OCI-LY3 (cell line): Measurements from ENCODE around the gene AARS2.
A peak's percentile ranks its signal among the peaks of the same experiment; 100 is the strongest.

Experiments used
- H2AFZ ChIP-seq: fragments of 200-600, 300-600 bp; shearing (Covaris generic); 2 replicates; pipeline ENCODE4 v1.6.0; 2014; ENCODE audit warnings: antibody characterized with exemption, low read depth, low read length
- H3K27ac ChIP-seq: fragments of 200-600, 300-600 bp; sonication (generic); 2 replicates; pipeline ENCODE4 v1.5.1; 2014; ENCODE audit warnings: mild to moderate bottlenecking, low read length, moderate library complexity, mixed read lengths
- H3K27me3 ChIP-seq: fragments of 200-600, 300-600 bp; sonication (generic); 2 replicates; pipeline ENCODE4 v1.6.1; 2014; ENCODE audit warnings: low read depth, low read length, mixed read lengths
- H3K36me3 ChIP-seq: fragments of 200-600, 300-600 bp; sonication (generic); replicated peaks from 2 replicates; pipeline ENCODE3; 2014; ENCODE audit warnings: low read depth, low read length, mixed read lengths
- H3K4me1 ChIP-seq: fragments of 300-600, 200-600 bp; sonication (generic); 2 replicates; pipeline ENCODE4 v1.6.1; 2014; ENCODE audit warnings: low read length, mixed read lengths
- H3K4me2 ChIP-seq: fragments of 200-600, 300-600 bp; sonication (generic); 2 replicates; pipeline ENCODE4 v1.6.1; 2014; ENCODE audit warnings: low read length, mixed read lengths
- H3K4me3 ChIP-seq: fragments of 300-600, 200-600 bp; sonication (generic); 2 replicates; pipeline ENCODE4 v1.5.1; 2014; ENCODE audit warnings: antibody characterized with exemption, mild to moderate bottlenecking, low read length, moderate library complexity
- H3K79me2 ChIP-seq: fragments of 300-600, 200-600 bp; shearing (Covaris generic); 2 replicates; pipeline ENCODE4 v1.6.1; 2014; ENCODE audit warnings: mild to moderate bottlenecking, low read length, mixed read lengths
- H3K9ac ChIP-seq: fragments of 300-600, 200-600 bp; shearing (Covaris generic); 2 replicates; pipeline ENCODE4 v1.6.0; 2014; ENCODE audit warnings: mild to moderate bottlenecking, low read length, moderate library complexity
- H3K9me3 ChIP-seq: fragments of 200-600, 300-600 bp; shearing (Covaris generic); 2 replicates; pipeline ENCODE4 v1.6.1; 2014; ENCODE audit warnings: low read length, mixed read lengths; ENCODE audit not compliant: insufficient read depth
- H4K20me1 ChIP-seq: fragments of 200-600, 300-600 bp; sonication (generic); 2 replicates; pipeline ENCODE4 v1.6.1; 2016; ENCODE audit warnings: low read length, mixed read lengths; ENCODE audit not compliant: insufficient read depth
- EZH2phosphoT487 ChIP-seq: fragments of 200-600 bp; shearing (Covaris generic); IDR thresholded peaks from 2 replicates; pipeline ENCODE4 v1.6.1; 2018; ENCODE audit warnings: antibody characterized with exemption, mixed run types, low read depth
- TF ChIP-seq, protein P1 (sequence below): fragments of 200-600, 300-600 bp; sonication (generic); IDR thresholded peaks from 2 replicates; pipeline ENCODE4 v1.5.1; 2014; ENCODE audit warnings: antibody characterized with exemption, low read length, low read depth

The AARS2 gene

DNA sequence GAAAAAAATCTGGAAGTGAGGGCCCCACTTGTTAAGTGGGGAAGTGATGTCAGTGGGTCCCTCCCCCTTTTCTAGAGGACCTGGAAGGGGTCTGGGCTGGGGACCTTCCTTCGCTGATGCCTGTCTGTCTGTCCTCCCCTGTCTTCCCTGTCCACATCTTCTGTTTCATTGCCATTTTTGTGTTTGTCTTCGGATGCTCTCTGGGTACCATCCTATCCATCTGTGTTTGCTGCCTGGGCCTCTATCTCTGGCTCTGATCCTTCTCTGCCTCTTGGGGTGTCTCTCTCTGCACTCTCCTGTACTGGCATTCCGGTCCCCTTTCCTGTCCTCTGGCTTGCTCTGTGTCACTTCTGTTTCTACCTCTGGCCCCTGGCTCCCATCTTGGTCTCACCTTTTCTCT lies 40.6 kb downstream of the AARS2 start:
- H2AFZ ChIP-seq = no peak overlapping the region
- H3K27ac ChIP-seq = no peak overlapping the region
- H3K9me3 ChIP-seq = no peaks in the 10 kb centered on the region
- H3K4me3 ChIP-seq = no peak overlapping the region
- peaks cover 7% of the 10 kb centered on the region for H3K27me3 ChIP-seq
- H3K4me1 ChIP-seq = peaks cover 31% of the 10 kb centered on the region
- no peaks in the 10 kb centered on the region for H3K79me2 ChIP-seq
- no peaks in the 10 kb centered on the region for H4K20me1 ChIP-seq
- no peak overlapping the region for H3K4me2 ChIP-seq
- no peak for TF ChIP-seq EZH2phosphoT487
- TF ChIP-seq, protein P1, sequence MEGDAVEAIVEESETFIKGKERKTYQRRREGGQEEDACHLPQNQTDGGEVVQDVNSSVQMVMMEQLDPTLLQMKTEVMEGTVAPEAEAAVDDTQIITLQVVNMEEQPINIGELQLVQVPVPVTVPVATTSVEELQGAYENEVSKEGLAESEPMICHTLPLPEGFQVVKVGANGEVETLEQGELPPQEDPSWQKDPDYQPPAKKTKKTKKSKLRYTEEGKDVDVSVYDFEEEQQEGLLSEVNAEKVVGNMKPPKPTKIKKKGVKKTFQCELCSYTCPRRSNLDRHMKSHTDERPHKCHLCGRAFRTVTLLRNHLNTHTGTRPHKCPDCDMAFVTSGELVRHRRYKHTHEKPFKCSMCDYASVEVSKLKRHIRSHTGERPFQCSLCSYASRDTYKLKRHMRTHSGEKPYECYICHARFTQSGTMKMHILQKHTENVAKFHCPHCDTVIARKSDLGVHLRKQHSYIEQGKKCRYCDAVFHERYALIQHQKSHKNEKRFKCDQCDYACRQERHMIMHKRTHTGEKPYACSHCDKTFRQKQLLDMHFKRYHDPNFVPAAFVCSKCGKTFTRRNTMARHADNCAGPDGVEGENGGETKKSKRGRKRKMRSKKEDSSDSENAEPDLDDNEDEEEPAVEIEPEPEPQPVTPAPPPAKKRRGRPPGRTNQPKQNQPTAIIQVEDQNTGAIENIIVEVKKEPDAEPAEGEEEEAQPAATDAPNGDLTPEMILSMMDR = no peak
- no peak overlapping the region for H3K9ac ChIP-seq
- H3K36me3 ChIP-seq = no peaks in the 10 kb centered on the region

DNA sequence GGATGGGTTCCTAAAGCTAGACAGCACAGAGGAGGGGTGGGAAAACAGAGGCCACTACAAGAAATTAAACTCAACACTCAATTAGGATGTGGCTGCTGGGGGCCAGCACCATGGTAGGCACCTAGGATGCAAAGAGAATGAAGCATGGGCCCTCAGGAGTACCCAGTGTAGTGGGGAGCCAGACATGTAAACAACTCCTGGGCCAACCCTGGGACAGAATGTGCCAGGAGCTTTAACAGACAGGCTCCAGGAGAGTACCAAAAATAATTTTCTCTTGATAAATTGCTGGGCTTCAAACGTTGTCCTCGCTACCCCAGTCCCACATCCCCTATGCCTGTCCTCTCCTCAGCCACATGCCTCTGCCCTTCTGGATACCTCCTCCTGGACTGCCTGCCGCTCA lies 41.2 kb downstream of the AARS2 start:
- peaks cover 37% of the 10 kb centered on the region for H3K4me1 ChIP-seq
- H3K27me3 ChIP-seq = peaks cover 7% of the 10 kb centered on the region
- no peak overlapping the region for H2AFZ ChIP-seq
- no peaks in the 10 kb centered on the region for H3K36me3 ChIP-seq
- H3K27ac ChIP-seq = no peak overlapping the region
- no peaks in the 10 kb centered on the region for H3K79me2 ChIP-seq
- no peak for TF ChIP-seq EZH2phosphoT487
- TF ChIP-seq, protein P1 = no peak
- H3K4me2 ChIP-seq = no peak overlapping the region
- no peaks in the 10 kb centered on the region for H3K9me3 ChIP-seq
- no peaks in the 10 kb centered on the region for H4K20me1 ChIP-seq
- no peak overlapping the region for H3K9ac ChIP-seq
- H3K4me3 ChIP-seq = no peak overlapping the region

DNA sequence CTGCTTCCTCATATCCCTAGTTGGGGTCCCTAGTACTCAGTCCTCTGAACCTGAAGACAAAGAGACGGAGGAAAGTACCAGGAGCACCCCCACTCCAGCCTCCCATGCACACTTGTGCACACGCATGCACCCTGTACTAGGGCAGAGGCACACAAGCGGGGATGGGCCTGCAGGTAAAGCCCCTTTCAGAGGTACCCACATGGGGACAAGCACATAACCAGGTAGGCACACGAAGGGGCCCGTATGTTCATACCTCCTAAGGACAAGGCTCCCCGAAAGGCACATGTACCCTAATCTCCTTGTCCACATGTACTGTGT lies 41.8 kb downstream of the AARS2 start:
- Histone ChIP-seq H3K36me3 (no peaks in the 10 kb centered on the region), H3K9me3 (no peaks in the 10 kb centered on the region), H4K20me1 (no peaks in the 10 kb centered on the region), H3K79me2 (no peaks in the 10 kb centered on the region), H3K27ac (no peak overlapping the region), H3K9ac (no peak overlapping the region), H2AFZ (no peak overlapping the region), H3K4me3 (peak overlapping the region; percentile 72), H3K4me2 (peak overlapping the region; percentile 62), H3K27me3 (peaks cover 7% of the 10 kb centered on the region), H3K4me1 (peaks cover 42% of the 10 kb centered on the region)
- TF ChIP-seq, protein P1 = no peak
- no peak for TF ChIP-seq EZH2phosphoT487

DNA sequence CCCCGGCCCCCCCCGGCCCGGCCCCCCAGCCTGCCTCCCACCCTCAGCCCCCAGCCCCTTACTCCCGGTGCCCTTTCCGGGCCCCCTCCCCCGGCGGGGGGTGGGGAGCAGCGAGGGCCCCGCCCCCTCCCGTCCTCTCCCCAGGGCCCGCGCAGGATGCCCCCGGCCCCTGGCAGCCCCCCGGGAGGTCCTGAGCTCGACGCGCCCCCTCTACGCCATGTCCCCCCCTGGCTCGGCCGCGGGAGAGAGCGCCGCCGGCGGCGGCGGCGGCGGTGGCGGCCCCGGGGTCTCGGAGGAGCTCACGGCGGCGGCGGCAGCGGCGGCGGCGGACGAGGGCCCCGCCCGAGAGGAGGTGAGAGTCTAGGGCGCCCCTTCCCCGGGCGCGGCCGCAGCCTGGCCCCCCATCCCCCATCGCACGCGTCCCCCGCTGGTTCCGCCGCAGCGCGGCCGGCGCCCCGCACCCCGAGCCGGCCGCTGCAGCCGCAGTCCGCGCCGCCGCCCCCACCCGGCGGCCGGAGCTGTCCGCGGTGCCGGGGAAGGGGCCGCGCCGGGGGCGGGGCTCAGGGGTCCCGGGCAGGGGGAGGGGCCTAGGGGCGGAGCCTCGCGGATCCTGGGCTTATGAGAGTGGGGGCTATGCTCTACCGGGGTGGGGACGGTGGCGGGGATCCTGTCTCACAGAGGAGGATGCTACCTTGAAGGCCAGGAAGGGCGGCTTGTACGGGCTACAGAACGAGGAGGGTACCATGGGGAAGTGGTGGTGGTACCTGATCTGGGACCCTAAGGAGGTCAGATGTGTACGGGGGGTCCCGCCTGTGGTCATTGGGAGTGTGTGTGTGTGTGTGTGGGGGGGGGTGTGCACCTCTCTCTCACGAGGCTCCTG lies 42.4 kb downstream of the AARS2 start:
- no peak overlapping the region for H3K27ac ChIP-seq
- peak overlapping the region; percentile 72 for H3K4me3 ChIP-seq
- H2AFZ ChIP-seq = no peak overlapping the region
- TF ChIP-seq EZH2phosphoT487 = no peak
- H3K36me3 ChIP-seq = no peaks in the 10 kb centered on the region
- H3K4me1 ChIP-seq = peaks cover 48% of the 10 kb centered on the region
- H4K20me1 ChIP-seq = no peaks in the 10 kb centered on the region
- H3K4me2 ChIP-seq = peak overlapping the region; percentile 62
- H3K27me3 ChIP-seq = peaks cover 7% of the 10 kb centered on the region
- no peaks in the 10 kb centered on the region for H3K9me3 ChIP-seq
- H3K9ac ChIP-seq = no peak overlapping the region
- H3K79me2 ChIP-seq = no peaks in the 10 kb centered on the region
